H9 (cell line): Measurements from ENCODE around the gene MLANA. TPM values are rescaled to one million over a fixed set of nuclear protein-coding genes. Genes with fewer than 3 reads are reported as not detected.

ENCODE experiments used
- DNase-seq: peaks from one replicate; pipeline ENCODE4 v3.0.0-alpha.2; 2017
- H2AFZ ChIP-seq: one replicate; pipeline ENCODE4 v1.6.1; 2013; ENCODE audit warnings: mild to moderate bottlenecking, low read length, control low read depth, moderate library complexity
- H2AK5ac ChIP-seq: 2 replicates; pipeline ENCODE4 v1.6.1; 2013; ENCODE audit warnings: low read length, control low read depth, mixed read lengths; ENCODE audit not compliant: insufficient read length
- H2BK120ac ChIP-seq: one replicate; pipeline ENCODE4 v1.6.1; 2013; ENCODE audit warnings: low read depth, mild to moderate bottlenecking, low read length, control low read depth, inconsistent platforms; ENCODE audit not compliant: poor library complexity, severe bottlenecking
- H2BK12ac ChIP-seq: 2 replicates; pipeline ENCODE4 v1.6.1; 2013; ENCODE audit warnings: low read length, control low read depth, mixed read lengths, low read depth; ENCODE audit not compliant: insufficient read length
- H2BK15ac ChIP-seq: 2 replicates; pipeline ENCODE4 v1.6.1; 2013; ENCODE audit warnings: low read depth, low read length, control low read depth
- H2BK20ac ChIP-seq: one replicate; pipeline ENCODE4 v1.6.1; 2013; ENCODE audit warnings: low read depth, mild to moderate bottlenecking, low read length, control low read depth, inconsistent platforms; ENCODE audit not compliant: poor library complexity, severe bottlenecking
- H2BK5ac ChIP-seq: 2 replicates; pipeline ENCODE4 v1.6.1; 2013; ENCODE audit warnings: low read length, control low read depth, mixed read lengths; ENCODE audit not compliant: insufficient read length
- H3K14ac ChIP-seq: 2 replicates; pipeline ENCODE4 v1.6.1; 2013; ENCODE audit warnings: low read length, control low read depth; ENCODE audit not compliant: insufficient read depth
- H3K18ac ChIP-seq: 2 replicates; pipeline ENCODE4 v1.6.1; 2013; ENCODE audit warnings: low read depth, mild to moderate bottlenecking, mixed read lengths, low read length, control low read depth; ENCODE audit not compliant: insufficient read length
- H3K23ac ChIP-seq: 2 replicates; pipeline ENCODE4 v1.6.1; 2013; ENCODE audit warnings: low read length, control low read depth, mixed read lengths, low read depth; ENCODE audit not compliant: insufficient read length
- H3K23me2 ChIP-seq: 2 replicates; pipeline ENCODE4 v1.6.1; 2013; ENCODE audit warnings: low read depth, mild to moderate bottlenecking, mixed read lengths, low read length, control low read depth; ENCODE audit not compliant: insufficient read length, poor library complexity, severe bottlenecking
- H3K27ac ChIP-seq: 2 replicates; pipeline ENCODE4 v1.5.1; 2013; ENCODE audit warnings: low read length, control low read depth, mixed read lengths, low read depth; ENCODE audit not compliant: insufficient read length
- H3K27me3 ChIP-seq: 2 replicates; pipeline ENCODE4 v1.6.1; 2013; ENCODE audit warnings: low read length, control low read depth, inconsistent platforms; ENCODE audit not compliant: insufficient read depth
- H3K4ac ChIP-seq: 2 replicates; pipeline ENCODE4 v1.6.1; 2013; ENCODE audit warnings: low read depth, mild to moderate bottlenecking, control low read depth, inconsistent platforms, low read length, moderate library complexity
- H3K4me1 ChIP-seq: 2 replicates; pipeline ENCODE4 v1.6.1; 2013; ENCODE audit warnings: low read length, control low read depth, inconsistent platforms; ENCODE audit not compliant: insufficient read depth
- H3K4me2 ChIP-seq: 2 replicates; pipeline ENCODE4 v1.6.1; 2013; ENCODE audit warnings: low read length, control low read depth, mixed read lengths; ENCODE audit not compliant: insufficient read length, insufficient read depth
- H3K56ac ChIP-seq: 2 replicates; pipeline ENCODE4 v1.6.1; 2013; ENCODE audit warnings: low read depth, mild to moderate bottlenecking, mixed read lengths, low read length, control low read depth; ENCODE audit not compliant: insufficient read length
- H3K79me1 ChIP-seq: 2 replicates; pipeline ENCODE4 v1.6.1; 2013; ENCODE audit warnings: low read depth, mild to moderate bottlenecking, moderate library complexity, low read length, control low read depth, inconsistent platforms; ENCODE audit not compliant: insufficient read depth, poor library complexity, severe bottlenecking
- H3K79me2 ChIP-seq: 2 replicates; pipeline ENCODE4 v1.6.1; 2013; ENCODE audit warnings: low read length, control low read depth, inconsistent platforms; ENCODE audit not compliant: insufficient read depth
- H3K9ac ChIP-seq: 2 replicates; pipeline ENCODE4 v1.6.1; 2013; ENCODE audit warnings: low read length, control low read depth, mixed read lengths; ENCODE audit not compliant: insufficient read length; ENCODE audit errors: extremely low read depth
- H3K9me3 ChIP-seq: one replicate; pipeline ENCODE4 v1.6.1; 2013; ENCODE audit warnings: low read depth, low read length, inconsistent platforms; ENCODE audit not compliant: control insufficient read depth
- H3T11ph ChIP-seq: one replicate; pipeline ENCODE4 v1.6.1; 2013; ENCODE audit warnings: mild to moderate bottlenecking, low read length, control low read depth, inconsistent platforms
- H4K20me1 ChIP-seq: one replicate; pipeline ENCODE4 v1.6.1; 2013; ENCODE audit not compliant: control insufficient read depth, insufficient read length, insufficient read depth
- H4K5ac ChIP-seq: 2 replicates; pipeline ENCODE4 v1.6.1; 2013; ENCODE audit warnings: low read depth, mild to moderate bottlenecking, mixed read lengths, low read length, control low read depth; ENCODE audit not compliant: insufficient read length
- H4K8ac ChIP-seq: replicated peaks from 2 replicates; pipeline ENCODE4 v1.6.1; 2013; ENCODE audit warnings: low read length, control low read depth, mixed read lengths, low read depth; ENCODE audit not compliant: insufficient read length
- H4K91ac ChIP-seq: 2 replicates; pipeline ENCODE4 v1.6.1; 2013; ENCODE audit warnings: low read depth, mild to moderate bottlenecking, moderate library complexity, mixed read lengths, low read length, control low read depth; ENCODE audit not compliant: insufficient read length
- H3K27ac Mint-ChIP-seq, 3 experiments: 2 replicates in 2 of 3; 3 replicates in 1 of 3; pipeline ENCODE4 v1.8.0; 2020 to 2021; ENCODE audit warnings: mixed read lengths in 3 of 3, mild to moderate bottlenecking in 1 of 3, moderate library complexity in 1 of 3
- H3K27me3 Mint-ChIP-seq: 2 replicates; pipeline ENCODE4 v1.8.0; 2021; ENCODE audit warnings: low read depth, mild to moderate bottlenecking, moderate library complexity, mixed read lengths
- H3K36me3 Mint-ChIP-seq, 3 experiments: 2 replicates in 2 of 3; 3 replicates in 1 of 3; pipeline ENCODE4 v1.8.0; 2020 to 2021; ENCODE audit warnings: low read depth in 3 of 3, mixed read lengths in 3 of 3; ENCODE audit not compliant: insufficient read depth in 1 of 3
- H3K4me1 Mint-ChIP-seq, 2 experiments: 2 replicates each; pipeline ENCODE4 v1.8.0; 2020; ENCODE audit warnings: mixed read lengths in 2 of 2
- H3K4me3 Mint-ChIP-seq, 2 experiments: 2 replicates in 1 of 2; 3 replicates in 1 of 2; pipeline ENCODE4 v1.8.0; 2020 to 2021; ENCODE audit warnings: mild to moderate bottlenecking in 2 of 2, mixed read lengths in 2 of 2, moderate library complexity in 1 of 2
- H3K9me3 Mint-ChIP-seq, 2 experiments: 2 replicates in 1 of 2; 3 replicates in 1 of 2; pipeline ENCODE4 v1.8.0; 2020; ENCODE audit warnings: mild to moderate bottlenecking in 2 of 2, mixed read lengths in 2 of 2, moderate library complexity in 1 of 2
- CTCF ChIP-seq: fragments of 200-600 bp; sonication (generic); conservative IDR thresholded peaks from 3 replicates; pipeline ENCODE4 v1.8.0; 2021; ENCODE audit warnings: antibody characterized with exemption, mild to moderate bottlenecking
- WGBS: extraction: QIAGEN DNeasy Blood & Tissue Kit; methylation state at CpG from one replicate; pipeline ENCODE4 v1.1.7; 2013; ENCODE audit warnings: missing lambda C conversion rate, low lambda C conversion rate, mixed read lengths; ENCODE audit not compliant: insufficient read length; ENCODE audit errors: extremely low coverage; 5-methylcytosine and 5-hydroxymethylcytosine counted together
- total RNA-seq: library from RNA; stranded (reverse); gene quantifications from 2 replicates; pipeline ENCODE4 v1.2.1, GENCODE V29; 2021

MLANA gene
- total RNA-seq, 1 experiment from 2014 or later = not detected

GRCh38 chr9:5894237-5894959, 3.7 kb downstream of the MLANA start:
- H4K8ac ChIP-seq = no peak overlapping the region
- Mint-ChIP-seq H3K36me3 (no peaks in the 10 kb centered on the region), H3K9me3 (no peaks in the 10 kb centered on the region), H3K4me1 (no peaks in the 10 kb centered on the region), H3K27me3 (no peaks in the 10 kb centered on the region), H3K4me3 (no peak overlapping the region), H3K27ac (no peak overlapping the region; a peak in 1 of 7 replicates)
- no peaks in the 10 kb centered on the region for H3K23me2 ChIP-seq
- no peak overlapping the region for H3K56ac ChIP-seq
- TF ChIP-seq CTCF = no peak
- no peak overlapping the region for H2BK5ac ChIP-seq
- H2BK120ac ChIP-seq = no peak overlapping the region
- no peak overlapping the region for H3K14ac ChIP-seq
- H4K20me1 ChIP-seq = no peaks in the 10 kb centered on the region
- no peaks in the 10 kb centered on the region for H3K9me3 ChIP-seq
- no peak overlapping the region for H2AFZ ChIP-seq
- H2BK15ac ChIP-seq = no peak overlapping the region
- H3T11ph ChIP-seq = no peak overlapping the region
- H2BK20ac ChIP-seq = no peak overlapping the region
- H3K79me2 ChIP-seq = no peaks in the 10 kb centered on the region
- no peak overlapping the region for H3K23ac ChIP-seq
- H3K4ac ChIP-seq = no peak overlapping the region; the same call in 1 of the 2 replicates
- H4K5ac ChIP-seq = no peak overlapping the region
- H2AK5ac ChIP-seq = no peak overlapping the region
- no peak overlapping the region for H3K18ac ChIP-seq
- no peak for DNase-seq
- no peak overlapping the region for H3K9ac ChIP-seq
- no CpG with 5 or more reads among the region's 6 CpGs for WGBS
- H3K4me2 ChIP-seq = no peak overlapping the region
- no peak overlapping the region for H3K27ac ChIP-seq
- H3K27me3 ChIP-seq = no peaks in the 10 kb centered on the region; the same call in 1 of the 2 replicates
- no peaks in the 10 kb centered on the region for H3K79me1 ChIP-seq
- H2BK12ac ChIP-seq = no peak overlapping the region
- no peaks in the 10 kb centered on the region for H3K4me1 ChIP-seq
- no peak overlapping the region for H4K91ac ChIP-seq
